NCI-H510A treated with DMSO at 0.1 percent for 48 hours (cell line): ENCODE results near the gene TSPAN18.

ENCODE experiments used
- DNase-seq: peaks from one replicate; lab custom pipeline; 2025; lab: John Stamatoyannopoulos, UW

TSPAN18 gene

GRCh38 chr11:44797051-44797450 is 70.3 kb downstream of the TSPAN18 start:
- DNase-seq, result no peak

GRCh38 chr11:44797886-44798606 is 71.3 kb downstream of the TSPAN18 start:
- no peak for DNase-seq

GRCh38 chr11:44798607-44798972 is 71.8 kb downstream of the TSPAN18 start:
- no peak for DNase-seq

GRCh38 chr11:44799012-44799411 is 72.2 kb downstream of the TSPAN18 start:
- DNase-seq, result no peak

- no peak for DNase-seq
Measured at GRCh38 chr11:44802347-44802746, 75.6 kb downstream of the TSPAN18 start.

- DNase-seq, result no peak
Measured at GRCh38 chr11:44803009-44803408, 76.2 kb downstream of the TSPAN18 start.

- no peak for DNase-seq
Measured at GRCh38 chr11:44804449-44805437, 78.0 kb downstream of the TSPAN18 start.

GRCh38 chr11:44805596-44805995 is 78.8 kb downstream of the TSPAN18 start:
- DNase-seq, result no peak

GRCh38 chr11:44808053-44808753 is 81.4 kb downstream of the TSPAN18 start:
- no peak for DNase-seq

- no peak for DNase-seq
Measured at GRCh38 chr11:44809283-44809682, 82.5 kb downstream of the TSPAN18 start.

GRCh38 chr11:44811841-44812448 is 85.2 kb downstream of the TSPAN18 start:
- DNase-seq, result no peak

GRCh38 chr11:44812971-44813370 is 86.2 kb downstream of the TSPAN18 start:
- no peak for DNase-seq

- no peak for DNase-seq
Measured at GRCh38 chr11:44813401-44813800, 86.6 kb downstream of the TSPAN18 start.

GRCh38 chr11:44814881-44815592 is 88.3 kb downstream of the TSPAN18 start:
- DNase-seq, result no peak

GRCh38 chr11:44815917-44816456 is 89.2 kb downstream of the TSPAN18 start:
- DNase-seq, result no peak

GRCh38 chr11:44816761-44817160 is 90.0 kb downstream of the TSPAN18 start:
- DNase-seq, result no peak

- DNase-seq, result no peak
Measured at GRCh38 chr11:44817207-44817949, 90.6 kb downstream of the TSPAN18 start.

- DNase-seq, result no peak
Measured at GRCh38 chr11:44818110-44818509, 91.3 kb downstream of the TSPAN18 start.

- no peak for DNase-seq
Measured at GRCh38 chr11:44819346-44819745, 92.6 kb downstream of the TSPAN18 start.

GRCh38 chr11:44822369-44822768 is 95.6 kb downstream of the TSPAN18 start:
- no peak for DNase-seq
